Measurements from ENCODE around the gene GAL.
"Not testable (repeated sequence)": the region's sequence is repeated elsewhere in the genome, so short reads cannot be mapped to it uniquely, and the experiment has no call there.

The GAL gene, protein sequence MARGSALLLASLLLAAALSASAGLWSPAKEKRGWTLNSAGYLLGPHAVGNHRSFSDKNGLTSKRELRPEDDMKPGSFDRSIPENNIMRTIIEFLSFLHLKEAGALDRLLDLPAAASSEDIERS

GRCh38 chr11:68684385-68685356 lies at the start of gene GAL:
GAL (plus strand) TSS chr11:68684544; CDS start chr11:68684924, 380 bp downstream.
- no peak for DNase-seq

GRCh38 chr11:68634606-68635005 lies 49.7 kb upstream of the GAL start:
- DNase-seq, result not testable (repeated sequence)

DNA sequence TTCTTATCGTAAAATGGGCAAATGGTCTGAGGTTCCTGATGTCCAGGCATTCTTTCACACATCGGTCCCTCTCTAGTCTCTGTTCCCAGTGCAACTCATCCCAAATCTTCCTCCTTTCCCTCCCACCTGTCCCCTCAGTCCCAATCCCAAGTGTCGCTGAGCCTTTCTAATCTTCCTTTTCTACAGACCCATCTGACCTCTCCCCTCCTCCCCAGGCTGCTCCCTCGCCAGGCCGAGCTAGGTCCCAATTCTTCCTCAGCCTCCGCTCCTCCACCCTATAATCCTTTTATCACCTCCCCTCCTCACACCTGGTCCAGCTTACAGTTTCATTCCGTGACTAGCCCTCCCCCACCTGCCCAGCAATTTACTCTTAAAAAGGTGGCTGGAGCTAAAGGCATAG lies 49.2 kb upstream of the GAL start:
- DNase-seq, result not testable (repeated sequence)

- not testable (repeated sequence) for DNase-seq
Measured at GRCh38 chr11:68635883-68636282, 48.5 kb upstream of the GAL start.

DNA sequence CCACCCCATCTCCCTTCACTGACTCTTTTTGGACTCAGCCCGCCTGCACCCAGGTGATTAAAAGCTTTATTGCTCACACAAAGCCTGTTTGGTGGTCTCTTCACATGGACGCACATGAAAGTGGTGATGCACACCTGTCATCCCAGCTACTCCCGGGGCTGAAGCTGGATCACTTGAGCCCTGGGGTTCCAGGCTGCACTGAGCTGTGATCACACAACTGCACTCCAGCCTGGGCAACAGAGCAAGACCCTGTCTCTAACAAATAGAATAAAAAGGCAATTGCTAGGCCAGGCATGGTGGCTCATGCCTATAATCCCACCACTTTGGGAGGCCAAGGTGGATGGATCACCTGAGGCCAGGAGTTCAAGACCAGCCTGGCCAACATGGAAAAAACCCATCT lies 45.0 kb upstream of the GAL start:
- not testable (repeated sequence) for DNase-seq

DNA sequence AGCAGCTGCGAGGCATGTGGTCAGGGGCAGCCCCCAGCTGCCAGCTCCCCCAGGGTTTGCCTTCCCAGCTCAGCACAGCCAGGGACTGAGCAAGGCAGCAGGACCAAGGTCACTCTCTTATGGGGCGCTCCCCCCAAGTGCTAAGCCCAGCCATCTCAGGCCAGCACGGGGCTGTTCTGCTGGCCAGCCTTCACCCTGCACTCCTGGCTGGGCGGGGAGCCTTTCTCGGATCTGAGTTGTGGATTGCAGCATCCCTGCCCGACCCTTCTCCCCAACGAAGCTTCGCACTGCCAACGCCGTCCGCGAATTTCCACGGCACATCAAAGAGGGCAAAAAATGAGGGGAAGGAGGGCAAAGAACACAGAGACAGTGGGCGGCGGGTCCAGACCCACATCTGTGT lies 42.5 kb upstream of the GAL start:
- DNase-seq, result no peak

GRCh38 chr11:68643585-68643984 lies 40.8 kb upstream of the GAL start:
- no peak for DNase-seq

- DNase-seq, result no peak
Measured at GRCh38 chr11:68646832-68647231, 37.5 kb upstream of the GAL start.

DNA sequence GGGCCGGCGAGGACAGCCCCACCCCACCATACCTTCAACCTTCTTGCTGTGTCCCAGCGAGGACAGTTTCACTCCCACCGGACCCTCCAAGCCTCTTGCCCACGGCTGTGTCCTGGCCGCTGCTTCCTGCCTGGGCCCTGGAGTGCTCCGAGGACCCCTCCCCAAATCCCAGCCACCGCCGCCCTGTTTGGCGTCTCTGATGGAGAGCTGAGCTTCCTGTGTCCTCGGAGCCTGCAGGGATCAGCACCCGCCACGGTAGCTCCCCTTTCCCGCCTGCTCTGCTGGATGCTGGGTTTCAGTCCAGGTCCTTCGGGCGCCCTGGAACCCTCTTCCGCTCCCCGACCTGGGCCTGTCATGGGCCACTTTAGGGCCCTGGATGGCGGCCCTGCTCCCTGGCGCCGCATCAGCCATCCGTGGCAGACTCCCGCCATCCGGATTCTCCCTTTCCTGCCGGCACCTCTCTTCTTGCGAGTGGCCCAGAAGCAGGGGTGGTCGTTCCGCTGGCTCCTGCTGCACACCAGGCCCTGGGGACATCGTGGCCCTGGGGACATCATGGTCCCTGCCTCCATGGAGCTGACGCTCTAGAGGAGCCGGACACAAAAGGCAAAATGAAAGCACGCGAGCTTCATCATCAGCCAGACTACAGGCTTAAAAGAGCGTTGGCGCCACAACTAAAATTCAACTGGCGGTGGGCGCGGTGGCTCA lies 34.3 kb upstream of the GAL start:
- DNase-seq, result no peak

GRCh38 chr11:68650801-68651200 lies 33.5 kb upstream of the GAL start:
- no peak for DNase-seq

DNA sequence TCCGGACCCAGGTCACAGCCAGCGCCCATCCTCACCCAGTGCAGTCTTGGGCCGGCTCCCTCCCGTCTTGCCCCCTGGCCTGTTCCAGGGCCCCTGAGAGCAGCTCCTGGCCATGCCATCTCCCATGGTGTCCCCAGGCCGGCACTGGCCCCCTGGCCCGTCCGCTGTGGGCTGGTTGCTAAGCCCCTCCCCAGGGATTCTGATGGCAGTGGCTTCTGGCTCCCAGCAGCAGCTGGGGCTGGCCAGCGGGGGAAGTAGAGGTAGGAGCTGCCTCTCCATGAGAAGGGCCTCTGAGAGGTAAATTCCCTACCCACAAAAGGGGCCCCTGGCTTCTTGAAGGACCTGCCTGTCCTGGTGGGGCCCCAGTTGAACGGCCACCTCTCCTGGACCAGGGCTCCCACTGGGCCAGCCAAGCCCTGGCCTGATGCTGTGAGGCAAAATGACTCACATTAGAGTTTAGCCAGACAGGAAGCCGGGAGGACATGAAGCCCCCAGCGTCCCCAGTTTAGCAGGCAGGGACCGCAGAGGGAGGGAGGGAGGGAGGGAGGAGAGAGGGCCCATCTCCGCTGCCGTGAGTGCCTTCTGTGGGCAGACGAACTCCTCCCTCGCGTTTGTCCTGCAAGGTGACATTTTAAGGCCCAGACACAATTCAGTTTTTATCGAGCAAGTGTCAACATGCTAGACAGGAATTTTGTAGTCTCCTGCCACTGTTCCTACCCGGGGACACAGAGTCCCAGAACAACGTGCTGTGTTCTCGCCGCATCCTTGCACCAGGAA lies 32.9 kb upstream of the GAL start:
- no peak for DNase-seq

- no peak for DNase-seq
Measured at GRCh38 chr11:68651985-68652682, 32.2 kb upstream of the GAL start.

- no peak for DNase-seq
Measured at GRCh38 chr11:68652683-68653156, 31.6 kb upstream of the GAL start.

GRCh38 chr11:68653486-68654430 lies 30.6 kb upstream of the GAL start:
- DNase-seq, result no peak

DNA sequence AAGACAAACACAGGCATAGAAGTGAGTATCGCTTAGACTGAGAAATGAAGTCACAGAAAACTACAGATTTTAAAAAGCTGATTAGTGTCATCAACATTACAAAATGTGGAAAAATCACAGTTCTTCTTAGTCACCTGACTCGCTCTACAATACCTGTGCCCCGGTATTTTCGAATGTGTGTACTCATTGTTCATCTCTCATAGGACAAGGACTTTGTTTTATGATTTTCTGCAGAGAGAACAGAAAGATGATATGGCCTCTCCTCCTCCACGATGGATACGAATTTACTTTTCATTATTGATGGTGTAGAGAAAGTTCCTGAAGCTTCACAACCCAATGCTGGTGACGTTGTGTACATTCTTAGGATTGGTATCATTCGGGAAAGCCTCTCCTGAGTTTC lies 29.4 kb upstream of the GAL start:
- no peak for DNase-seq

DNA sequence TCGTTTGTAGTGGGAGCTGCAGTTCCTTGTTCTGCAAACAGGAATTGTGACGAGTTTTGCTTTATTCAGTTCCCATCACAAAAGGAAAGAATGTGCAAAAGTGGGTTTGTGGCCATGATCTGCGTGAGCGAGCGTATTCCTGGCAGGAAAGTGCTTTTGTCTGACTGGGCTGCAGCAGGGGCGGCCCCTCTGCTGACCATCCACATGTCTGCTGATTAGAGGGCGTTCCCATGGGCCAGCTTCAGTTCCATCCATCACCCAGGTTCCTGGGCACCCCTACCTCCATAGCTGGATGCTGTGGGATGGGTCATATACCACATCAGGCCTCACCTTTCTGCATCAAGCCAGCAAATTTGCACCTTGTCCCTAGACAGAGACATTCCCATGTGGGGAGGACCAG lies 28.9 kb upstream of the GAL start:
- no peak for DNase-seq

DNA sequence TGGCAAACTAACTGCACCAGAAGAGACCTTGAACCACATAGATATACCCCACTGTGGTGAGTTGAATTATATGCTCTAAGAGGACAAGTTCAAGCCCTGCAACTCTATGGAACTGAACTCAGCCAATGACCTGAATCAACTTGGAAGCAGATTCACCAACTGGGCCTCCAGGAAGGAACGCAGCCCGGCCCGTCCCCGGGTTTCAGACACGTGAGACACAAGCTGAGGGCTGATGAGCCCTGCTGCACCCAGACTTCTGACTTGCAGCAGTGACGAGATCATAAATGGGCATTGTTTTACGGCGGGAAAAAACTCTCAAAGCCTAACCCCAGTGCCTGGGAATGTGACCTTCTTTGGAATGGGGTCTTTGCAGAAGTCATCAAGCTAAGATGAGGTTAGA lies 28.5 kb upstream of the GAL start:
- DNase-seq, result no peak

DNA sequence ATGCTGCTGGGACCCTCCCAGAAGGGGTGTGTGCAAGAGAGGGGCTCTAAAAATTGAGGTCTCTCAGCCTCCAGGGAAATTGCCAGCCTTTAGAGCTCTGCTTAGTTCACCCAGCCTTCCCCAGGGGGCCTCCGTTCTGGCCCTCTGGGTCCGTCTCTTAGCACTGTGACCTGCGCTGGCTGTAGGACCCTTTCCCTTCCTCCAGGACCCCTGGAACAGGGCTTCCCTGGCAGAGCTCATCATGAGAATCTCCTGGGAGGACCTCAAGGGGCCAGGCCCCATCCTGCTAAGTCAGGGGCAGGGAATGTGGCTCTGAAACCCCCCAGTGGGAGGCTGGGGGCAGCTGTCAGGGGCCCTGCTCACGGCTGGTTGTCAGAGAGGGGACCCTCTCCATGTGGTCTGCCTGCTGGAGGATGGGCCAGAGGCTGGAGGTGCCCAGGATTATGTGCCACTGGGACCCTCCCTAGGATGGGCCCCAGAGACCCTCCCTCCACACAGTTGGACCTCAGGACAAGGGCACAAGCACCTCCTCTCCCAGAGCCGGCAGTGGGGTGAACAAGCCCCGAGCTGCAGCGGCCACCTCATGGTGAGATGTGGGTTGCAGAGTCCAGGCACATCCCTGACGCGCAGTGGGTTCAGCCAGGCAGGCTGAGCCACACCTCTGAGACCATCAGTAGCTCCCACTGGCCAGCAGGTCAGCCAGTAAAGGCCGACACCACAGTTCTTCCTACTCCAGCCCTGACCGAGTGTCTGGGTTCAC lies 27.1 kb upstream of the GAL start:
- DNase-seq, result no peak

DNA sequence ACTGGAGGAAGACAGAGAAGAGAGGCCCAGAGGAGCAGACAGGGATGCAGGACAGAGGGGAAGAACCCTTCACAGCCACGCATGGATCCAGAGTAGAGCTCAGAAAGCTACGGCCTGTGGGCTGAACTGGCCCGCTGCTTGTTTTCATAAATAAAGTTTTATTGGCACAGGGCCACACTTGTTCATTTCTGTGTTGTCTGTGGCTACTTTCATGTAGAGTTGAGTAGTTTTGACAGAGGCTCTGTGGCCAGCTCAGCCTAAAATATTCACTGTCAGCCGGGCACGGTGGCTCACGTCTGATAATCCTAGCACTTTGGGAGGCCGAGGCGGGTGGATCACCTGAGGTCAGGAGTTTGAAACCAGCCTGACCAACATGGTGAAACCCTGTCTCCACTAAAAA lies 26.2 kb upstream of the GAL start:
- no peak for DNase-seq
